Measurements from ENCODE around the gene SLC49A3. TPM values are rescaled to one million over a fixed set of nuclear protein-coding genes. Genes with fewer than 3 reads are reported as not detected.

The SLC49A3 gene
- total RNA-seq, 1 donor from 2014 or later, result 1.9 TPM

DNA sequence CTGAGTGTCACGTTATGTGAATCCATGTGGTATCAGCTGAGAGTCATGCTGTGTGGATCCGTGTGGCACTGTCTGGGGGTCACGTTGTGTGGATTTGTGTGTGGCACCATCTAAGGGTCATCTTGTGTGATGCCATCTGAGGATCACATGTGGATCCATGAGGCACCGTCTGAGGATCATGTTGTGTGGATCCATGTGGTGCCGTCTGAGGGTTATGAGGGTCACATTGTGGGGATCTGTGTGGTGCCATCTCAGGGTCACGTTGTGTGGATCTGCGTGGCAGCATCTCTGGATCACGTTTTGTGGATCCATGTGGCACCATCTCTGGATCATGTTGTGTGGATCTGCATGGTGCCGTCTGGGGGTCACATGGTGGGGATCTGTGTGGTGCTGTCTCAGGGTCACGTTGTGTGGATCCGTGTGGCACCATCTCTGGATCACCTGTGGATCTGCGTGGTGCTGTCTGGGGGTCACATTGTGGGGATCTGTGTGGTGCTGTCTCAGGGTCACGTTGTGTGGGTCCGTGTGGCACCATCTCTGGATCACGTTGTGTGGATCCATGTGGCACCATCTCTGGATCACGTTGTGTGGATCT, 56.7 kb downstream of the SLC49A3 start:
- Histone ChIP-seq H3K9me3 (ENCODE audit: low read depth) (no peaks in the 10 kb centered on the region), H3K27me3 (no peaks in the 10 kb centered on the region), H3K79me2 (ENCODE audit: low read depth) (no peaks in the 10 kb centered on the region), H3K4me2 (no peak overlapping the region), H3K4me3 (no peak overlapping the region), H3K9ac (no peak overlapping the region), H4K20me1 (ENCODE audit: low read depth) (no peaks in the 10 kb centered on the region), H3K36me3 (no peaks in the 10 kb centered on the region), H3K27ac (no peak overlapping the region), H3F3A (ENCODE audit: low read depth) (no peaks in the 10 kb centered on the region), H2AFZ (replicated peaks) (no peak overlapping the region), H3K4me1 (no peaks in the 10 kb centered on the region)
- no peak for TF ChIP-seq EZH2 (IDR thresholded peaks at IDR 0.05)
- no peak for TF ChIP-seq EZH2phosphoT487 (IDR thresholded peaks at IDR 0.05)
- no peak for TF ChIP-seq CTCF (IDR thresholded peaks at IDR 0.05)
- Mint-ChIP-seq H3K4me3 (no peak overlapping the region), H3K27ac (no peak overlapping the region), H3K36me3 (peaks cover 3% of the 10 kb centered on the region), H3K27me3 (ENCODE audit: insufficient read depth, low read depth) (peaks cover 12% of the 10 kb centered on the region), H3K4me1 (peaks cover 4% of the 10 kb centered on the region), H3K9me3 (peaks cover 16% of the 10 kb centered on the region)
- no peak for DNase-seq (ENCODE audit: low spot score)

Other genes starting within 250 kb of the SLC49A3 start
- 36.5 and 59.2 TPM in 2 replicates for gene ZNF721, start 190.0 kb downstream of the SLC49A3 start, total RNA-seq (ENCODE audit: low replicate concordance)
- 33.4 and 45.1 TPM in 2 replicates for gene PIGG, start 189.9 kb downstream of the SLC49A3 start, total RNA-seq (ENCODE audit: low replicate concordance)
- gene TMEM271, start 112.9 kb downstream of the SLC49A3 start, total RNA-seq (ENCODE audit: low replicate concordance), result not detected in 2 replicates
- gene PDE6B, start 63.6 kb downstream of the SLC49A3 start, total RNA-seq (ENCODE audit: low replicate concordance), result 4.3 and 19.5 TPM in 2 replicates
- 95.1 and 114 TPM in 2 replicates for gene ATP5ME, start 14.9 kb downstream of the SLC49A3 start, total RNA-seq (ENCODE audit: low replicate concordance)
- 0.21 and 10.0 TPM in 2 replicates for gene MYL5, start 14.6 kb downstream of the SLC49A3 start, total RNA-seq (ENCODE audit: low replicate concordance)
- gene PCGF3, start 16.7 kb upstream of the SLC49A3 start, total RNA-seq (ENCODE audit: low replicate concordance), result 44.7 and 59.1 TPM in 2 replicates
- gene CPLX1, start 137.0 kb upstream of the SLC49A3 start, total RNA-seq (ENCODE audit: low replicate concordance), result not detected in 2 replicates
- gene GAK, start 243.2 kb upstream of the SLC49A3 start, total RNA-seq (ENCODE audit: low replicate concordance), result 27.6 and 75.9 TPM in 2 replicates
- gene TMEM175, start 243.3 kb upstream of the SLC49A3 start, total RNA-seq (ENCODE audit: low replicate concordance), result 4.4 and 10.1 TPM in 2 replicates